ENCODE data around the gene AKAP13. TPM values are rescaled to one million over a fixed set of nuclear protein-coding genes. Genes with fewer than 3 reads are reported as not detected.

AKAP13 gene
- polyA plus RNA-seq, 1 donor from 2014 or later, result 10.0 TPM

DNA sequence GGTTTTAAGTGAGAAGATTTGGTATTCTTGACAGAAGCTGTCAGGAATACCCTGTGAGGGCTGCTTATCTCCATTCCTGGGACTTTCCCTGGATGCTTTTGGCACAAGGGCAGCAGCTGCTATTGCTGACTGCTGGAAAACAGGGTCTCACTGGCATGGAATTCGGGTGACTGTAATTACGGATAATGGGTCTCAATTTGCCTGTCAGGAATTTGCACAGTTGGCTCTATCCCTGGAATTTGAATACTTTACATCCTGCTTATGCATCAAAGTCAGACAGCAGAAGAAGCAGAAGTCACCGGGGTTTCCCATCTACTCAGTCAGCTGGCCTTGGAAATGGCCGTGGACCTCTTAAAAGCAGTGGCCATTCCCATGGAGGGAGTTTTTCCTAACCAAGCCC is 25.9 kb upstream of the AKAP13 start:
- Histone ChIP-seq H3K27ac (ENCODE audit: low read length) (no peak overlapping the region), H4K20me1 (ENCODE audit: insufficient read depth) (no peaks in the 10 kb centered on the region), H3K9me2 (ENCODE audit: insufficient read depth, low read length) (no peaks in the 10 kb centered on the region), H3K4me2 (ENCODE audit: low read length) (no peak overlapping the region), H3K9me3 (ENCODE audit: low read length) (no peaks in the 10 kb centered on the region), H3K36me3 (ENCODE audit: insufficient read depth, low read length) (no peaks in the 10 kb centered on the region), H3K79me2 (replicated peaks; ENCODE audit: insufficient read depth, low read length) (no peaks in the 10 kb centered on the region), H3K4me3 (ENCODE audit: low read length) (no peak overlapping the region), H2AFZ (ENCODE audit: low read depth, low read length) (no peak overlapping the region), H3K27me3 (ENCODE audit: insufficient read depth, low read depth, low read length) (no peaks in the 10 kb centered on the region), H3K9ac (ENCODE audit: low read length) (no peak overlapping the region), H3F3A (ENCODE audit: insufficient read depth, low read length, poor library complexity, severe bottlenecking) (no peaks in the 10 kb centered on the region)
- TF ChIP-seq POLR2AphosphoS5 (IDR thresholded peaks at IDR 0.05) (peak; percentile 11), RAD21 (conservative IDR thresholded peaks at IDR 0.05) (no peak), MXI1 (conservative IDR thresholded peaks at IDR 0.05; ENCODE audit: poor library complexity, severe bottlenecking) (no peak), EZH2 (IDR thresholded peaks at IDR 0.05; ENCODE audit: borderline replicate concordance, insufficient read depth, low read length, poor library complexity, severe bottlenecking) (no peak), TAF1 (IDR thresholded peaks at IDR 0.05; ENCODE audit: low read depth) (no peak), REST (IDR thresholded peaks at IDR 0.05; ENCODE audit: borderline replicate concordance) (peak; percentile 98)
- TF ChIP-seq, protein P1, sequence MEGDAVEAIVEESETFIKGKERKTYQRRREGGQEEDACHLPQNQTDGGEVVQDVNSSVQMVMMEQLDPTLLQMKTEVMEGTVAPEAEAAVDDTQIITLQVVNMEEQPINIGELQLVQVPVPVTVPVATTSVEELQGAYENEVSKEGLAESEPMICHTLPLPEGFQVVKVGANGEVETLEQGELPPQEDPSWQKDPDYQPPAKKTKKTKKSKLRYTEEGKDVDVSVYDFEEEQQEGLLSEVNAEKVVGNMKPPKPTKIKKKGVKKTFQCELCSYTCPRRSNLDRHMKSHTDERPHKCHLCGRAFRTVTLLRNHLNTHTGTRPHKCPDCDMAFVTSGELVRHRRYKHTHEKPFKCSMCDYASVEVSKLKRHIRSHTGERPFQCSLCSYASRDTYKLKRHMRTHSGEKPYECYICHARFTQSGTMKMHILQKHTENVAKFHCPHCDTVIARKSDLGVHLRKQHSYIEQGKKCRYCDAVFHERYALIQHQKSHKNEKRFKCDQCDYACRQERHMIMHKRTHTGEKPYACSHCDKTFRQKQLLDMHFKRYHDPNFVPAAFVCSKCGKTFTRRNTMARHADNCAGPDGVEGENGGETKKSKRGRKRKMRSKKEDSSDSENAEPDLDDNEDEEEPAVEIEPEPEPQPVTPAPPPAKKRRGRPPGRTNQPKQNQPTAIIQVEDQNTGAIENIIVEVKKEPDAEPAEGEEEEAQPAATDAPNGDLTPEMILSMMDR (IDR thresholded peaks at IDR 0.05; ENCODE audit: poor library complexity, severe bottlenecking), result no peak

- no peaks in the 10 kb centered on the region for H3K36me3 ChIP-seq (ENCODE audit: insufficient read depth, low read length)
- TF ChIP-seq TAF1 (IDR thresholded peaks at IDR 0.05; ENCODE audit: low read depth) (no peak), EP300 (conservative IDR thresholded peaks at IDR 0.05; ENCODE audit: poor library complexity, severe bottlenecking) (no peak), MXI1 (conservative IDR thresholded peaks at IDR 0.05; ENCODE audit: poor library complexity, severe bottlenecking) (no peak), REST (IDR thresholded peaks at IDR 0.05; ENCODE audit: borderline replicate concordance) (no peak)
- H3K9me3 ChIP-seq (ENCODE audit: low read length), result no peaks in the 10 kb centered on the region
- H3K9ac ChIP-seq (ENCODE audit: low read length), result no peak overlapping the region
- no peaks in the 10 kb centered on the region for H3F3A ChIP-seq (ENCODE audit: insufficient read depth, low read length, poor library complexity, severe bottlenecking)
- H3K27ac ChIP-seq (ENCODE audit: low read length), result no peak overlapping the region
- H3K9me2 ChIP-seq (ENCODE audit: insufficient read depth, low read length), result no peaks in the 10 kb centered on the region
- H3K27me3 ChIP-seq (ENCODE audit: insufficient read depth, low read depth, low read length), result no peaks in the 10 kb centered on the region
- H3K79me2 ChIP-seq (replicated peaks; ENCODE audit: insufficient read depth, low read length), result no peaks in the 10 kb centered on the region
- H4K20me1 ChIP-seq (ENCODE audit: insufficient read depth), result no peaks in the 10 kb centered on the region
- H2AFZ ChIP-seq (ENCODE audit: low read depth, low read length), result no peak overlapping the region
- no peak overlapping the region for H3K4me2 ChIP-seq (ENCODE audit: low read length)
- no peak overlapping the region for H3K4me3 ChIP-seq (ENCODE audit: low read length)
Observed at GRCh38 chr15:85354948-85355347, 25.5 kb upstream of the AKAP13 start.

All from neural cell (in vitro differentiated cells).